K562 (cell line): ENCODE results near the gene ULBP2. TPM values are rescaled to one million over a fixed set of nuclear protein-coding genes. Genes with fewer than 3 reads are reported as not detected.

Experiments used
- ATAC-seq: fragments of 200-7000 bp; cut with Tn5 transposase; 3 replicates; pipeline ENCODE4 v1.9.1; 2020; ENCODE audit warnings: moderate library complexity
- BruUV-seq: library from RNA; stranded (reverse); fragments of 400-500 nt; replicated peaks from 2 replicates; lab custom pipeline; 2021; lab: Mats Ljungman, UMichigan
- CTCF ChIA-PET: fragments of 300-600 bp; formaldehyde crosslinking; extraction: SDS; loops from one replicate; lab custom pipeline; 2021; ENCODE audit warnings: low intra/inter-chr PET ratio; lab: Yijun Ruan, JAX
- POLR2A ChIA-PET: fragments of 300-600, 350-650 bp; sonication (Branson Sonifier 250); formaldehyde crosslinking; extraction: SDS; loops from one replicate; lab custom pipeline; 2021; ENCODE audit warnings: antibody characterized with exemption, inconsistent platforms; lab: Yijun Ruan, JAX
- DNase-seq, 4 experiments: peaks; one replicate each; pipeline versions ENCODE4 v3.0.0 to v3.0.0-alpha.2; 2011 to 2018; ENCODE audit warnings: low spot score in 3 of 4, mixed read lengths in 3 of 4; ENCODE audit errors: extremely low read depth in 1 of 4
- FAIRE-seq: peaks from 2 replicates; lab custom pipeline; 2011; peaks lifted over from hg19 to GRCh38; lab: Jason Lieb, UNC
- H2AFZ ChIP-seq: 2 replicates; pipeline ENCODE4 v1.6.0; 2011; ENCODE audit warnings: low read depth, low read length, control low read depth, inconsistent platforms
- H3K27ac ChIP-seq: fragments of 200-600 bp; 3 replicates; pipeline ENCODE4 v1.8.0; 2011; ENCODE audit warnings: low read depth, mild to moderate bottlenecking, control low read depth, inconsistent platforms, low read length, moderate library complexity, mixed read lengths; ENCODE audit errors: extremely low read depth
- H3K27me3 ChIP-seq, 2 experiments: fragments of 300-600 bp in 1 of 2; 2 replicates in 1 of 2; 3 replicates in 1 of 2; pipeline versions ENCODE4 v1.6.0 to v1.8.0; 2011; ENCODE audit warnings: inconsistent platforms in 2 of 2, low read length in 2 of 2, mild to moderate bottlenecking in 1 of 2, mixed read lengths in 1 of 2, moderate library complexity in 1 of 2; ENCODE audit not compliant: control insufficient read depth in 2 of 2, insufficient read depth in 2 of 2
- H3K36me3 ChIP-seq: fragments of 300-600 bp; 3 replicates; pipeline ENCODE4 v1.8.0; 2011; ENCODE audit warnings: mild to moderate bottlenecking, low read length, inconsistent platforms; ENCODE audit not compliant: control insufficient read depth, insufficient read depth
- H3K4me1 ChIP-seq, 2 experiments: fragments of 200-600 bp in 1 of 2; replicated peaks in 1 of 2; 2 replicates in 1 of 2; 3 replicates in 1 of 2; pipeline versions ENCODE4 v1.5.1 to v1.8.0; 2011; ENCODE audit warnings: inconsistent platforms in 2 of 2, low read length in 2 of 2, mild to moderate bottlenecking in 1 of 2, mixed read lengths in 1 of 2, moderate library complexity in 1 of 2; ENCODE audit not compliant: control insufficient read depth in 2 of 2, insufficient read depth in 2 of 2
- H3K4me2 ChIP-seq: 2 replicates; pipeline ENCODE4 v1.6.1; 2011; ENCODE audit warnings: low read length, control low read depth, inconsistent platforms, mixed read lengths; ENCODE audit not compliant: insufficient read depth
- H3K4me3 ChIP-seq: fragments of 200-600 bp; sonication (generic), shearing (Covaris generic); 2 replicates; pipeline ENCODE4 v1.5.1; 2016; ENCODE audit warnings: control low read depth, inconsistent platforms
- H3K79me2 ChIP-seq: fragments of 200-600 bp; 3 replicates; pipeline ENCODE4 v1.8.0; 2011; ENCODE audit warnings: low read length, inconsistent platforms; ENCODE audit not compliant: control insufficient read depth, insufficient read depth
- H3K9ac ChIP-seq, 2 experiments: 2 replicates each; pipeline versions ENCODE4 v1.6.0 to v1.6.1; 2011; ENCODE audit warnings: low read depth in 2 of 2, low read length in 2 of 2, control low read depth in 1 of 2, inconsistent platforms in 1 of 2, mild to moderate bottlenecking in 1 of 2, mixed read lengths in 1 of 2; ENCODE audit not compliant: insufficient read depth in 1 of 2
- H3K9me1 ChIP-seq: one replicate; pipeline ENCODE4 v1.6.0; 2011; ENCODE audit warnings: inconsistent platforms, mild to moderate bottlenecking, low read length, moderate library complexity; ENCODE audit not compliant: control insufficient read depth, insufficient read depth
- H3K9me3 ChIP-seq: replicated peaks from 2 replicates; pipeline ENCODE4 v1.5.1; 2011; ENCODE audit warnings: low read depth, low read length, inconsistent platforms; ENCODE audit not compliant: control insufficient read depth, insufficient read depth
- H4K20me1 ChIP-seq: replicated peaks from 2 replicates; pipeline ENCODE4 v1.6.1; 2011; ENCODE audit warnings: low read length, inconsistent platforms, mixed read lengths; ENCODE audit not compliant: control insufficient read depth, insufficient read depth
- ESRRB ChIP-seq: fragments of 250-450 bp; sonication (Bioruptor Pico); IDR thresholded peaks from 2 replicates; pipeline ENCODE4 v1.5.0; 2020; ENCODE audit warnings: mild to moderate bottlenecking, moderate library complexity, borderline replicate concordance
- FOXK1 ChIP-seq: sonication (generic); formaldehyde crosslinking; IDR thresholded peaks from 2 replicates; pipeline ENCODE4 v1.8.0; 2022; ENCODE audit warnings: missing genetic modification reagents, mild to moderate bottlenecking, borderline replicate concordance
- GATAD2B ChIP-seq: fragments of 450-650 bp; IDR thresholded peaks from 2 replicates; pipeline ENCODE4 v1.6.1; 2017; ENCODE audit warnings: mild to moderate bottlenecking, borderline replicate concordance
- HCFC1 ChIP-seq: IDR thresholded peaks from 2 replicates; pipeline ENCODE4 v1.6.1; 2012; ENCODE audit warnings: low read depth, low read length, improper control_type of control experiment
- HNRNPUL1 ChIP-seq: fragments of 200-400 bp; formaldehyde crosslinking; IDR thresholded peaks from 2 replicates; pipeline ENCODE4 v1.6.1; 2017; ENCODE audit warnings: low read length
- RNF219 ChIP-seq: fragments of 250-450 bp; sonication (Bioruptor Pico); IDR thresholded peaks from 2 replicates; pipeline ENCODE4 v1.5.0; 2022; ENCODE audit warnings: mild to moderate bottlenecking
- THRAP3 ChIP-seq: fragments of 450-650 bp; IDR thresholded peaks from 2 replicates; pipeline ENCODE4 v1.6.1; 2016; ENCODE audit warnings: mild to moderate bottlenecking, inconsistent platforms, borderline replicate concordance
- ZBTB2 ChIP-seq: fragments of 450-650 bp; IDR thresholded peaks from 2 replicates; pipeline ENCODE4 v1.6.1; 2016; ENCODE audit warnings: antibody characterized with exemption
- ZZZ3 ChIP-seq: fragments of 450-650 bp; IDR thresholded peaks from 2 replicates; pipeline ENCODE4 v1.6.1; 2016; ENCODE audit warnings: antibody characterized with exemption, mild to moderate bottlenecking, moderate library complexity
- WGBS: fragments of 100-300 bp; shearing (Covaris generic); methylation state at CpG from one replicate; pipeline ENCODE4 v1.1.6; 2016; ENCODE audit warnings: low coverage, mixed read lengths; ENCODE audit not compliant: insufficient coverage; ENCODE audit errors: missing lambda C conversion rate; 5-methylcytosine and 5-hydroxymethylcytosine counted together
- in situ Hi-C: fragments of 300-500 bp; cut with MboI; formaldehyde crosslinking; loops from 4 replicates; pipeline ENCODE4 v1.15.0; 2018; ENCODE audit warnings: inconsistent platforms, mixed read lengths
- intact Hi-C: fragments of 100-400 bp; cut with micrococcal nuclease; formaldehyde crosslinking; loops from 2 replicates; pipeline ENCODE4 v1.14.2; 2022
- polyA plus RNA-seq, 8 experiments: library from polyadenylated mRNA; depleted of rRNA in 4 of 8; stranded (reverse) in 5 of 8; unstranded in 3 of 8; fragments of >200 nt; fragmentation: Nextera tagmentation in 2 of 8; fragmentation: Illumina TruSeq in 1 of 8; extraction: Ambion mirVana in 2 of 8; extraction: Trizol in 1 of 8; gene quantifications; 2 replicates each; pipeline versions ENCODE4 v1.2.1 to v1.2.3, GENCODE V29; 2011 to 2014; ENCODE audit warnings: inconsistent platforms in 1 of 8, missing spikeins in 1 of 8
- total RNA-seq, 7 experiments: library from RNA; depleted of rRNA in 6 of 7; stranded (reverse); fragments of >200 nt in 6 of 7; fragmentation: Illumina TruSeq in 2 of 7; extraction: Trizol in 2 of 7; gene quantifications; 2 replicates each; pipeline versions ENCODE4 v1.2.1 to v1.2.3, GENCODE V29; 2011 to 2021; ENCODE audit warnings: low replicate concordance in 1 of 7
- TF ChIP-seq, protein P1 (sequence below): fragments of 450-650 bp; IDR thresholded peaks from 2 replicates; pipeline ENCODE4 v1.6.1; 2016; ENCODE audit warnings: low read depth

Gene ULBP2
- total and polyA plus RNA-seq, 9 of the 15 experiments (the other 6 are each of a cell fraction or from before 2014, with no cell fraction given) = 0.50 to 5.3 (median 1.2) TPM

DNA sequence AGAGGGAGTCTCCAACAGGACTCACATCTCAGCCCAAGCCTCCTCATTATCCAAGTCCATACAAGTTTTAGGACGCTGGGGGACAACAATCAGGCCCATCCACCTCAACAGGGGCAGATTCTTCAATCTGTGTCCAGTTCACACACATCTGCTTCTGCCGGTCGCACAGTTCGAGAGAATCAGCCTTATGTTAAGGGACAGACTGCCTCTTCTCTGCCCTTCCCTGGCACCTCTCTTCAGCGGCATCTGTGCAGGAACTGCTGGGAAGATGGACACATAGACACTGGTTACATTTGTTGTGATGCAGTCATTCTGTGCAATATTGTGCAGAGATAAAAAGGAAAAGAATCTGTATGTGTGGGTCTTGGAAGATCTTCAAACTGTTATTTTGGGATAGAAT is 43.0 kb downstream of the ULBP2 start:
- FAIRE-seq = no peak
- DNase-seq = no peak
- no TSS peak for BruUV-seq
- H3K36me3 ChIP-seq = no peaks in the 10 kb centered on the region
- WGBS = 0% methylated on average over 5 of the region's 5 CpGs
- no peak overlapping the region for H3K4me3 ChIP-seq
- H4K20me1 ChIP-seq = no peaks in the 10 kb centered on the region; the same call in 1 of the 2 replicates
- intact Hi-C loops = no loop called here
- POLR2A ChIA-PET = no interaction called here
- CTCF ChIA-PET = no interaction called here
- no peaks in the 10 kb centered on the region for H3K9me1 ChIP-seq
- peaks cover 49 to 53% of the 10 kb centered on the region in 2 experiments for H3K27me3 ChIP-seq
- in situ Hi-C loops = no loop called here
- no peak overlapping the region for H2AFZ ChIP-seq
- H3K27ac ChIP-seq = no peak overlapping the region
- H3K4me1 ChIP-seq = no peaks in the 10 kb centered on the region
- H3K4me2 ChIP-seq = no peak overlapping the region
- no peaks in the 10 kb centered on the region for H3K9me3 ChIP-seq
- H3K79me2 ChIP-seq = no peaks in the 10 kb centered on the region
- ATAC-seq = no peak
- H3K9ac ChIP-seq = no peak overlapping the region
- TF ChIP-seq HCFC1 = no peak
- no peak for TF ChIP-seq ZBTB2
- TF ChIP-seq GATAD2B = no peak
- TF ChIP-seq, protein P1, sequence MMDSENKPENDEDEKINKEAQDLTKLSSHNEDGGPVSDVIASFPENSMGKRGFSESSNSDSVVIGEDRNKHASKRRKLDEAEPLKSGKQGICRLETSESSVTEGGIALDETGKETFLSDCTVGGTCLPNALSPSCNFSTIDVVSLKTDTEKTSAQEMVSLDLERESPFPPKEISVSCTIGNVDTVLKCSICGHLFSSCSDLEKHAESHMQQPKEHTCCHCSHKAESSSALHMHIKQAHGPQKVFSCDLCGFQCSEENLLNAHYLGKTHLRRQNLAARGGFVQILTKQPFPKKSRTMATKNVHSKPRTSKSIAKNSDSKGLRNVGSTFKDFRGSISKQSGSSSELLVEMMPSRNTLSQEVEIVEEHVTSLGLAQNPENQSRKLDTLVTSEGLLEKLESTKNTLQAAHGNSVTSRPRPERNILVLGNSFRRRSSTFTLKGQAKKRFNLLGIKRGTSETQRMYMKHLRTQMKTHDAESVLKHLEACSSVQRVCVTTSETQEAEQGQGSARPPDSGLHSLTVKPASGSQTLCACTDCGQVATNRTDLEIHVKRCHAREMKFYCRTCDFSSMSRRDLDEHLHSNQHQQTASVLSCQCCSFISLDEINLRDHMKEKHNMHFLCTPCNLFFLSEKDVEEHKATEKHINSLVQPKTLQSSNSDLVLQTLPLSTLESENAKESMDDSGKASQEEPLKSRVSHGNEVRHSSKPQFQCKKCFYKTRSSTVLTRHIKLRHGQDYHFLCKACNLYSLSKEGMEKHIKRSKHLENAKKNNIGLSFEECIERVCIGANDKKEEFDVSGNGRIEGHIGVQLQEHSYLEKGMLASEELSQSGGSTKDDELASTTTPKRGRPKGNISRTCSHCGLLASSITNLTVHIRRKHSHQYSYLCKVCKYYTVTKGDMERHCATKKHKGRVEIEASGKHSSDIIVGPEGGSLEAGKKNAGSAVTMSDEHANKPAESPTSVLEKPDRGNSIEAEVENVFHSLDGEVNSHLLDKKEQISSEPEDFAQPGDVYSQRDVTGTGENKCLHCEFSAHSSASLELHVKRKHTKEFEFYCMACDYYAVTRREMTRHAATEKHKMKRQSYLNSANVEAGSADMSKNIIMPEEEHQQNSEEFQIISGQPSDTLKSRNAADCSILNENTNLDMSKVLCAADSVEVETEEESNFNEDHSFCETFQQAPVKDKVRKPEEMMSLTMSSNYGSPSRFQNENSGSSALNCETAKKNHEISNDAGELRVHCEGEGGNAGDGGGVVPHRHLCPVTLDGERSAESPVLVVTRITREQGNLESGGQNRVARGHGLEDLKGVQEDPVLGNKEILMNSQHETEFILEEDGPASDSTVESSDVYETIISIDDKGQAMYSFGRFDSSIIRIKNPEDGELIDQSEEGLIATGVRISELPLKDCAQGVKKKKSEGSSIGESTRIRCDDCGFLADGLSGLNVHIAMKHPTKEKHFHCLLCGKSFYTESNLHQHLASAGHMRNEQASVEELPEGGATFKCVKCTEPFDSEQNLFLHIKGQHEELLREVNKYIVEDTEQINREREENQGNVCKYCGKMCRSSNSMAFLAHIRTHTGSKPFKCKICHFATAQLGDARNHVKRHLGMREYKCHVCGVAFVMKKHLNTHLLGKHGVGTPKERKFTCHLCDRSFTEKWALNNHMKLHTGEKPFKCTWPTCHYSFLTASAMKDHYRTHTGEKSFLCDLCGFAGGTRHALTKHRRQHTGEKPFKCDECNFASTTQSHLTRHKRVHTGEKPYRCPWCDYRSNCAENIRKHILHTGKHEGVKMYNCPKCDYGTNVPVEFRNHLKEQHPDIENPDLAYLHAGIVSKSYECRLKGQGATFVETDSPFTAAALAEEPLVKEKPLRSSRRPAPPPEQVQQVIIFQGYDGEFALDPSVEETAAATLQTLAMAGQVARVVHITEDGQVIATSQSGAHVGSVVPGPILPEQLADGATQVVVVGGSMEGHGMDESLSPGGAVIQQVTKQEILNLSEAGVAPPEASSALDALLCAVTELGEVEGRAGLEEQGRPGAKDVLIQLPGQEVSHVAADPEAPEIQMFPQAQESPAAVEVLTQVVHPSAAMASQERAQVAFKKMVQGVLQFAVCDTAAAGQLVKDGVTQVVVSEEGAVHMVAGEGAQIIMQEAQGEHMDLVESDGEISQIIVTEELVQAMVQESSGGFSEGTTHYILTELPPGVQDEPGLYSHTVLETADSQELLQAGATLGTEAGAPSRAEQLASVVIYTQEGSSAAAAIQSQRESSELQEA = no peak
- no peak for TF ChIP-seq RNF219
- no peak for TF ChIP-seq ZZZ3
- TF ChIP-seq HNRNPUL1 = no peak
- TF ChIP-seq ESRRB = no peak
- TF ChIP-seq THRAP3 = no peak
- TF ChIP-seq FOXK1 (CRISPR knock-in tag) = no peak
